H1 (cell line): Measurements from ENCODE around the gene PALD1. TPM values are rescaled to one million over a fixed set of nuclear protein-coding genes. Genes with fewer than 3 reads are reported as not detected.

Source experiments
- CTCF ChIA-PET: fragments of 300-600 bp; sonication (Branson Sonifier 250); formaldehyde crosslinking; loops from one replicate; lab custom pipeline; 2021; ENCODE audit not compliant: partially characterized antibody; lab: Charles Lee
- POLR2A ChIA-PET: fragments of 300-600 bp; sonication (Branson Sonifier 250); formaldehyde crosslinking; loops from one replicate; lab custom pipeline; 2021; ENCODE audit warnings: inconsistent platforms; ENCODE audit not compliant: partially characterized antibody; lab: Charles Lee
- DNase-seq, 2 experiments: peaks; one replicate each; pipeline versions ENCODE4 v3.0.0 to v3.0.0-alpha.2; 2010 to 2022; ENCODE audit warnings: low spot score in 2 of 2, low read depth in 1 of 2, mixed read lengths in 1 of 2
- FAIRE-seq: peaks from 2 replicates; lab custom pipeline; 2011; peaks lifted over from hg19 to GRCh38; lab: Jason Lieb, UNC
- H2AFZ ChIP-seq: 2 replicates; pipeline ENCODE4 v1.8.1; 2012; ENCODE audit warnings: low read length, inconsistent platforms
- H2AK5ac ChIP-seq: 2 replicates; pipeline ENCODE4 v1.6.1; 2013; ENCODE audit warnings: low read depth, low read length
- H2BK120ac ChIP-seq: replicated peaks from 2 replicates; pipeline ENCODE3; 2013; ENCODE audit warnings: low read depth, low read length, inconsistent platforms
- H2BK12ac ChIP-seq: 2 replicates; pipeline ENCODE4 v1.6.1; 2013; ENCODE audit warnings: low read depth, low read length
- H2BK15ac ChIP-seq: 2 replicates; pipeline ENCODE4 v1.6.1; 2013; ENCODE audit warnings: low read length
- H2BK20ac ChIP-seq: 2 replicates; pipeline ENCODE4 v1.6.1; 2013; ENCODE audit warnings: low read length
- H2BK5ac ChIP-seq: 2 replicates; pipeline ENCODE4 v1.6.1; 2013; ENCODE audit warnings: low read depth, low read length
- H3K14ac ChIP-seq: 2 replicates; pipeline ENCODE4 v1.6.1; 2013; ENCODE audit warnings: inconsistent platforms; ENCODE audit not compliant: insufficient read length
- H3K18ac ChIP-seq: 2 replicates; pipeline ENCODE4 v1.6.1; 2013; ENCODE audit warnings: low read length; ENCODE audit errors: extremely low read depth
- H3K23ac ChIP-seq: 2 replicates; pipeline ENCODE4 v1.6.1; 2013; ENCODE audit warnings: inconsistent platforms; ENCODE audit not compliant: insufficient read length
- H3K23me2 ChIP-seq: 2 replicates; pipeline ENCODE4 v1.6.1; 2013; ENCODE audit warnings: low read depth, low read length
- H3K27ac ChIP-seq: 2 replicates; pipeline ENCODE4 v1.6.1; 2011; ENCODE audit warnings: low read depth, low read length, inconsistent platforms
- H3K27me3 ChIP-seq, 4 experiments: replicated peaks in 1 of 4; 1 replicate in 1 of 4; 2 replicates in 3 of 4; pipeline versions ENCODE4 v1.6.1 to v1.8.1; 2011 to 2013; ENCODE audit warnings: low read length in 3 of 4, mild to moderate bottlenecking in 3 of 4, inconsistent platforms in 2 of 4, mixed read lengths in 2 of 4, moderate library complexity in 1 of 4; ENCODE audit not compliant: control insufficient read depth in 3 of 4, insufficient read depth in 3 of 4; ENCODE audit errors: extremely low read depth in 1 of 4
- H3K36me3 ChIP-seq, 4 experiments: 2 replicates each; pipeline versions ENCODE4 v1.6.1 to v1.8.1; 2011 to 2013; ENCODE audit warnings: mild to moderate bottlenecking in 4 of 4, low read length in 3 of 4, moderate library complexity in 2 of 4, control low read depth in 1 of 4, inconsistent platforms in 1 of 4; ENCODE audit not compliant: insufficient read depth in 4 of 4, control insufficient read depth in 2 of 4
- H3K4ac ChIP-seq: replicated peaks from 2 replicates; pipeline ENCODE3; 2013; ENCODE audit warnings: low read length, low read depth, mixed read lengths, inconsistent platforms; ENCODE audit not compliant: insufficient read length
- H3K4me1 ChIP-seq, 4 experiments: replicated peaks in 1 of 4; 1 replicate in 1 of 4; 2 replicates in 3 of 4; pipeline versions ENCODE4 v1.6.1 to v1.8.1; 2011 to 2013; ENCODE audit warnings: low read length in 3 of 4, inconsistent platforms in 2 of 4, mixed read lengths in 1 of 4; ENCODE audit not compliant: insufficient read depth in 4 of 4, control insufficient read depth in 3 of 4
- H3K4me2 ChIP-seq, 2 experiments: 2 replicates each; pipeline versions ENCODE4 v1.6.1 to v1.8.1; 2011 to 2013; ENCODE audit warnings: low read depth in 2 of 2, low read length in 2 of 2, control low read depth in 1 of 2, inconsistent platforms in 1 of 2, mild to moderate bottlenecking in 1 of 2; ENCODE audit not compliant: insufficient read depth in 1 of 2
- H3K4me3 ChIP-seq, 4 experiments: fragments of 200-600, 300-600 bp in 1 of 4; sonication (generic), shearing (Covaris generic), sonication (Bioruptor Twin) in 1 of 4; 2 replicates each; pipeline versions ENCODE4 v1.5.1 to v1.8.1; 2011 to 2016; ENCODE audit warnings: low read length in 4 of 4, low read depth in 3 of 4, control low read depth in 2 of 4, inconsistent platforms in 2 of 4, mild to moderate bottlenecking in 2 of 4, mixed read lengths in 1 of 4, moderate library complexity in 1 of 4; ENCODE audit not compliant: insufficient read depth in 2 of 4; ENCODE audit errors: extremely low read depth in 1 of 4
- H3K56ac ChIP-seq: replicated peaks from 2 replicates; pipeline ENCODE3; 2013; ENCODE audit warnings: low read depth, mild to moderate bottlenecking, mixed read lengths, low read length, inconsistent platforms; ENCODE audit not compliant: insufficient read length
- H3K79me1 ChIP-seq: 2 replicates; pipeline ENCODE4 v1.6.1; 2013; ENCODE audit warnings: low read depth, low read length, control low read depth
- H3K79me2 ChIP-seq, 2 experiments: 2 replicates each; pipeline versions ENCODE4 v1.6.1 to v1.8.1; 2012 to 2013; ENCODE audit warnings: low read length in 2 of 2, mild to moderate bottlenecking in 2 of 2, inconsistent platforms in 1 of 2; ENCODE audit not compliant: insufficient read depth in 2 of 2, control insufficient read depth in 1 of 2
- H3K9ac ChIP-seq, 4 experiments: replicated peaks in 1 of 4; 1 replicate in 1 of 4; 2 replicates in 3 of 4; pipeline versions ENCODE4 v1.6.1 to v1.8.1; 2011 to 2013; ENCODE audit warnings: low read depth in 3 of 4, low read length in 3 of 4, control low read depth in 2 of 4, mild to moderate bottlenecking in 2 of 4, moderate library complexity in 2 of 4, inconsistent platforms in 1 of 4; ENCODE audit errors: extremely low read depth in 1 of 4
- H3K9me3 ChIP-seq, 2 experiments: 2 replicates each; pipeline versions ENCODE4 v1.6.1 to v1.8.1; 2012 to 2013; ENCODE audit warnings: mild to moderate bottlenecking in 2 of 2, moderate library complexity in 2 of 2, control low read depth in 1 of 2, inconsistent platforms in 1 of 2, low read depth in 1 of 2, low read length in 1 of 2, mixed read lengths in 1 of 2; ENCODE audit not compliant: insufficient read depth in 2 of 2
- H4K20me1 ChIP-seq, 2 experiments: replicated peaks in 1 of 2; 2 replicates each; pipeline versions ENCODE3 to v1.8.1; 2011 to 2013; ENCODE audit warnings: inconsistent platforms in 2 of 2, low read length in 2 of 2, mild to moderate bottlenecking in 1 of 2; ENCODE audit not compliant: insufficient read depth in 2 of 2, control insufficient read depth in 1 of 2
- H4K5ac ChIP-seq: 2 replicates; pipeline ENCODE4 v1.6.1; 2013; ENCODE audit warnings: low read length, low read depth, mixed read lengths, inconsistent platforms; ENCODE audit not compliant: insufficient read length
- H4K8ac ChIP-seq: 2 replicates; pipeline ENCODE4 v1.8.0; 2013; ENCODE audit warnings: mild to moderate bottlenecking, moderate library complexity, low read length, inconsistent platforms; ENCODE audit not compliant: insufficient read depth; ENCODE audit errors: extremely low read depth
- H4K91ac ChIP-seq: replicated peaks from 2 replicates; pipeline ENCODE3; 2013; ENCODE audit warnings: low read length, mixed read lengths, inconsistent platforms; ENCODE audit not compliant: insufficient read length
- FOSL1 ChIP-seq: IDR thresholded peaks from 2 replicates; pipeline ENCODE4 v1.6.1; 2011; ENCODE audit warnings: mild to moderate bottlenecking, low read depth, low read length, moderate library complexity; ENCODE audit not compliant: insufficient read depth
- GTF2F1 ChIP-seq: IDR thresholded peaks from 2 replicates; pipeline ENCODE4 v1.6.1; 2012; ENCODE audit warnings: low read depth, low read length, improper control_type of control experiment, borderline replicate concordance
- HDAC6 ChIP-seq: IDR thresholded peaks from one replicate; pipeline ENCODE4 v1.7.1; 2012; ENCODE audit warnings: low read depth, mild to moderate bottlenecking, inconsistent platforms, low read length, moderate library complexity
- KDM4A ChIP-seq: IDR thresholded peaks from one replicate; pipeline ENCODE4 v1.7.1; 2012; ENCODE audit warnings: low read depth, mild to moderate bottlenecking, moderate library complexity, low read length, inconsistent platforms; ENCODE audit not compliant: severe bottlenecking
- RXRA ChIP-seq: IDR thresholded peaks from 2 replicates; pipeline ENCODE4 v1.6.1; 2011; ENCODE audit warnings: low read depth, mild to moderate bottlenecking, low read length, moderate library complexity; ENCODE audit not compliant: insufficient read depth
- TAF1 ChIP-seq: IDR thresholded peaks from 2 replicates; pipeline ENCODE4 v1.6.1; 2011; ENCODE audit warnings: mild to moderate bottlenecking, low read depth, low read length
- WGBS, 2 experiments: shearing (Covaris generic) in 1 of 2; methylation state at CpG; one replicate each; pipeline versions ENCODE4 v1.1.6 to v1.1.7; 2013 to 2015; ENCODE audit warnings: low lambda C conversion rate in 2 of 2, mixed read lengths in 2 of 2, inconsistent platforms in 1 of 2, low coverage in 1 of 2, missing lambda C conversion rate in 1 of 2; ENCODE audit not compliant: insufficient replicate concordance in 2 of 2, insufficient coverage in 1 of 2, insufficient read length in 1 of 2; ENCODE audit errors: extremely low coverage in 1 of 2, missing lambda C conversion rate in 1 of 2; 5-methylcytosine and 5-hydroxymethylcytosine counted together
- polyA plus RNA-seq, 7 experiments: library from polyadenylated mRNA; depleted of rRNA in 3 of 7; stranded (reverse) in 5 of 7; unstranded in 2 of 7; fragments of >200 nt in 5 of 7; fragments of 200-250 nt in 2 of 7; gene quantifications; 1 replicate in 5 of 7; 2 replicates in 1 of 7; 4 replicates in 1 of 7; pipeline versions ENCODE4 v1.2.1 to v1.2.3, GENCODE V29; 2011 to 2013; ENCODE audit warnings: missing spikeins in 2 of 7, mixed read lengths in 2 of 7
- total RNA-seq: library from RNA; stranded (reverse); fragmentation: NEBNext Ultra II Directional; extraction: Animal tissue kit (Norgen Biotek cat#: 25700); gene quantifications from 2 replicates; pipeline ENCODE4 v1.2.1, GENCODE V29; 2021
- TF ChIP-seq, protein P1 (sequence below): IDR thresholded peaks from 2 replicates; pipeline ENCODE4 v1.6.1; 2012; ENCODE audit warnings: inconsistent platforms

PALD1 gene
- total and polyA plus RNA-seq, 2 of the 8 experiments (the other 6 are each of a cell fraction or from before 2014, with no cell fraction given), result 13.3 to 32.8 TPM

DNA sequence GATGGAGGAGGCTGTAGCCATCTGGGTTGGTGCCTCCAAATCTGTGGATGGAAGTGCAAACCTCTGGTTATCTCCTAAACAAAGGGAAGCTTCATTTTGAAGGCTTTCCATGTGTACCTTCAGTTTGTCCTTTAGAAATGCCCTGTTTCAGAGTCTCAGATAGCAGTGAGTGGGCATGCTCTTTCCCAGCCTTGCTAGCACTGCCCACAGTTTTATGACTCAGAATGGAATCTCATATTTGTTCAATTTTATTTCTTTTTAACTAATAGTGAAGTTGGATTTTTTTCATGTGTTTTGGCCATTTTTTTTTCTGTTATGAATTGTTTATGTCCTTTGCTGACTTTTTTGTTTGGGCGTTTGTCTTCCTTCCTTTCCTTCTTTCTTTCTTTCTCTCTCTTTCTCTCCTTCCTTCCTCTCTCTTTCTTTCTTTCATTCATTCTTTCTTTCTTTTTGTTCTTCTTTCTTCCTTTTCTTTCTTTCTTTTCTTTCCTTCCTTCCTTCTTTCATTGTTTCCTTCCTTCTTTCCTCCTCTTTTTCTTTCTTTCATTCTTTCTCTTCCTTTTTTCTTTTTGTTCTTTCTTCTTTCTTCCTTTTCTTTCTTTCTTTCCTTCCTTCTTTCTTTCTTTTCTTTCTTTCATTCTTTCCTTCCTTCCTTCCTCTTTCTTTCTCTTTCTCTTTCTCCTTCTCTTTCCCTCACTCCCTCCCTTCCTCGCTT, 98.4 kb downstream of the PALD1 start:
- Histone ChIP-seq H3K79me1 (no peaks in the 10 kb centered on the region), H3K4me2 (no peak overlapping the region), H3K23me2 (no peaks in the 10 kb centered on the region; the same call in 1 of the 2 replicates), H3K4ac (no peak overlapping the region), H3K56ac (no peak overlapping the region), H2BK12ac (no peak overlapping the region), H3K9me3 (no peaks in the 10 kb centered on the region), H3K18ac (no peak overlapping the region), H3K23ac (no peak overlapping the region), H2BK120ac (no peak overlapping the region), H2BK5ac (no peak overlapping the region), H4K20me1 (peaks cover 0 to 2% of the 10 kb centered on the region in 2 experiments), H2BK15ac (no peak overlapping the region), H3K27ac (no peak overlapping the region), H3K36me3 (no peaks in the 10 kb centered on the region), H3K4me3 (no peak overlapping the region), H3K14ac (no peak overlapping the region), H2AFZ (no peak overlapping the region), H2AK5ac (no peak overlapping the region), H3K79me2 (no peaks in the 10 kb centered on the region), H3K9ac (no peak overlapping the region), H3K4me1 (no peaks in the 10 kb centered on the region), H4K91ac (no peak overlapping the region), H4K5ac (no peak overlapping the region), H2BK20ac (no peak overlapping the region), H3K27me3 (no peaks in the 10 kb centered on the region), H4K8ac (no peak overlapping the region)
- DNase-seq (no peak), FAIRE-seq (no peak)
- CTCF ChIA-PET, result interaction anchor here (0.7 to 1.0 kb wide), 2 partner anchors 25 to 38 kb away, joined by 4 read pairs; no protein-coding TSS in a partner anchor
- 11% methylated on average over 1 of the region's 2 CpGs; no CpG with 5 or more reads in 1 of the 2 experiments for WGBS, 2 experiments
- POLR2A ChIA-PET, result no interaction called here
- TF ChIP-seq HDAC6 (no peak), RXRA (no peak), TAF1 (no peak), FOSL1 (no peak), KDM4A (no peak), GTF2F1 (no peak)
- TF ChIP-seq, protein P1, sequence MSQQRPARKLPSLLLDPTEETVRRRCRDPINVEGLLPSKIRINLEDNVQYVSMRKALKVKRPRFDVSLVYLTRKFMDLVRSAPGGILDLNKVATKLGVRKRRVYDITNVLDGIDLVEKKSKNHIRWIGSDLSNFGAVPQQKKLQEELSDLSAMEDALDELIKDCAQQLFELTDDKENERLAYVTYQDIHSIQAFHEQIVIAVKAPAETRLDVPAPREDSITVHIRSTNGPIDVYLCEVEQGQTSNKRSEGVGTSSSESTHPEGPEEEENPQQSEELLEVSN, result no peak
